GM21786 (cell line): Measurements from ENCODE around the gene IFT122.

Experiments
- ATAC-seq: cut with Tn5 transposase; IDR thresholded peaks from one replicate; pipeline ENCODE4 v1.9.1; 2021; ENCODE audit not compliant: unreplicated experiment

The IFT122 gene

GRCh38 chr3:129554356-129555152, 114.5 kb downstream of the IFT122 start:
- no peak for ATAC-seq

GRCh38 chr3:129555153-129555550, 115.1 kb downstream of the IFT122 start:
- no peak for ATAC-seq

GRCh38 chr3:129555616-129556357, 115.8 kb downstream of the IFT122 start:
- ATAC-seq: peak; percentile 42

- ATAC-seq: no peak
Observed at GRCh38 chr3:129556358-129556695, 116.3 kb downstream of the IFT122 start.

GRCh38 chr3:129556890-129557547, 117.0 kb downstream of the IFT122 start:
- ATAC-seq: no peak

- no peak for ATAC-seq
Observed at GRCh38 chr3:129557548-129557894, 117.5 kb downstream of the IFT122 start.

- ATAC-seq: no peak
Observed at GRCh38 chr3:129558081-129558771, 118.2 kb downstream of the IFT122 start.

GRCh38 chr3:129558772-129559564, 118.9 kb downstream of the IFT122 start:
- no peak for ATAC-seq

GRCh38 chr3:129559565-129560079, 119.6 kb downstream of the IFT122 start:
- ATAC-seq: no peak

GRCh38 chr3:129560269-129560787, 120.3 kb downstream of the IFT122 start:
- no peak for ATAC-seq

GRCh38 chr3:129560911-129561594, 121.0 kb downstream of the IFT122 start:
- ATAC-seq: no peak

GRCh38 chr3:129561619-129562248, 121.7 kb downstream of the IFT122 start:
- no peak for ATAC-seq

GRCh38 chr3:129562803-129563202, 122.8 kb downstream of the IFT122 start:
- no peak for ATAC-seq

GRCh38 chr3:129563332-129563731, 123.3 kb downstream of the IFT122 start:
- ATAC-seq: no peak

- ATAC-seq: no peak
Observed at GRCh38 chr3:129563850-129564535, 124.0 kb downstream of the IFT122 start.

GRCh38 chr3:129564981-129565644, 125.1 kb downstream of the IFT122 start:
- ATAC-seq: no peak

GRCh38 chr3:129565902-129566301, 125.9 kb downstream of the IFT122 start:
- no peak for ATAC-seq

GRCh38 chr3:129567176-129567705, 127.2 kb downstream of the IFT122 start:
- no peak for ATAC-seq
